Measurements from ENCODE around the gene AKAP8. TPM values are rescaled to one million over a fixed set of nuclear protein-coding genes. Genes with fewer than 3 reads are reported as not detected.

AKAP8 gene
- total and polyA plus RNA-seq, 2 experiments from 2014 or later: 22.4 to 36.5 TPM

DNA sequence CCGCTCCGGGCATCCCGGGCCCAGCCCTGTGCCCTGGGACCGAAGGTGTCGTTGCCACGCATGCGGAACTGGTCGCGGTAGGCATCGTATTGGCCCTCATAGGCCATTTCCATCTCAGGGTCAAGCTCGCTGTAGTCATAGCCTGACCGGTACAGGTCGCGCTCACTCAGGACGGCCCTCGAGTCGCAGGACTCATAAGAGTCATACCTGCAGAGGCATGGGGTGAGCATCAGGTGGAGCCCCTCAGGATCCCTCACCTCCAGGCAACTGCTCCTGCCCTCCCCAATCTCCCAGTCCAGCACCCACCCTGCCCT lies 21.8 kb upstream of the AKAP8 start (continued):
- TF ChIP-seq JUNB (IDR thresholded peaks at IDR 0.05; ENCODE audit: unreplicated experiment) (no peak), EZH2phosphoT487 (IDR thresholded peaks at IDR 0.05; ENCODE audit: unreplicated experiment) (no peak), ZNF331 (CRISPR knock-in tag; IDR thresholded peaks at IDR 0.05; ENCODE audit: low read depth) (no peak)
- TF ChIP-seq, protein P1, sequence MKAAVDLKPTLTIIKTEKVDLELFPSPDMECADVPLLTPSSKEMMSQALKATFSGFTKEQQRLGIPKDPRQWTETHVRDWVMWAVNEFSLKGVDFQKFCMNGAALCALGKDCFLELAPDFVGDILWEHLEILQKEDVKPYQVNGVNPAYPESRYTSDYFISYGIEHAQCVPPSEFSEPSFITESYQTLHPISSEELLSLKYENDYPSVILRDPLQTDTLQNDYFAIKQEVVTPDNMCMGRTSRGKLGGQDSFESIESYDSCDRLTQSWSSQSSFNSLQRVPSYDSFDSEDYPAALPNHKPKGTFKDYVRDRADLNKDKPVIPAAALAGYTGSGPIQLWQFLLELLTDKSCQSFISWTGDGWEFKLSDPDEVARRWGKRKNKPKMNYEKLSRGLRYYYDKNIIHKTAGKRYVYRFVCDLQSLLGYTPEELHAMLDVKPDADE (IDR thresholded peaks at IDR 0.05): no peak

DNA sequence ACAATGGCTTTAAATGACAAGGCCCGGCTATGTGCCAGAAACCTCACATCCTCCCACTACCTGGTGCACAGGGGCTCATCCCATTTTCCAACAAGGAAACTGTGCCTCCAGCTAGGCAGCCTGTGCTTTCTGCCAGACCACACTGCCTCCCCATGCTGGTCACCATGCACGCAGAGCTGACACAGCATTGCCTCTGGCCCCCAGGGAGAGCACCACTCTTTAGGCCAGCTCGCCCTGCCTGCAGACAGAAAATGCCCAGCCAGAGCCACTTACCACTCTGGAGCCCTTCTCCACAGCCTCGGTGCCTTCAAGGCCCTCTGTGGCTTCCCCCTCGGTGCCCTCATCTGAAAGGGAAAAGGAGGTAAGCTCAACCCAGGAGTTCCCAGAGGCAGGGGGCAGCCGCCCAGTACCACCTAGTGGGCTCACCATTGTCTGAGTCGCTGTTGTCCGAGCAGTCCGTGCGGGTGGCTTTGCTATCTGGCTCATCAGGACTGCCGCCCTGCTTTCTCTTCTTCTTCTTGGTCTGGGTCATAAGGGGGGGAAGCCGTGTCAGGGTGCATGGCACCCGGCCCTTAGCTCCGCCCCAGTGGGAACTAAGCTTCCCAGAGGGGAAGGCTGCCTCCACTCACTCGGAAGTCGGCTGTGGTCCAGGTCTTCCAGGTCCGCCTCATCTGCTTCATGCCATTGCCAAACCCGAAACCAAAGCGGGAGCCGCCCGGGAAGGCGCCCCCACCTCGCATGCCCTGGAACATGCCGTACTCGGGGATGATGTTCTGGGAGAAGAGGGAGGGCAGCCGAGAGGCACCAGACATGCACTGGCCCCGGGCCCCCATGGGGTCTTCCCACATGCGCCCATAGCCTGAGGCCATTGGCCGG lies 21.2 kb upstream of the AKAP8 start:
- Histone ChIP-seq H3K9me2 (ENCODE audit: insufficient read depth) (no peaks in the 10 kb centered on the region), H3K4me3 (no peak overlapping the region), H3K27ac (ENCODE audit: low read depth) (no peak overlapping the region), H3K4me2 (no peak overlapping the region), H4K20me1 (replicated peaks; ENCODE audit: insufficient read depth) (peaks cover 34% of the 10 kb centered on the region), H3K27me3 (ENCODE audit: insufficient read depth) (no peaks in the 10 kb centered on the region), H3F3A (replicated peaks; ENCODE audit: low read depth) (0 out of 2 replicates have a peak, but pooled peaks cover 5% of the 10 kb centered on the region), H3K79me2 (replicated peaks; ENCODE audit: insufficient read depth) (peaks cover 44% of the 10 kb centered on the region), H2AFZ (no peak overlapping the region), H3K4me1 (ENCODE audit: insufficient read depth) (no peaks in the 10 kb centered on the region), H3K36me3 (ENCODE audit: insufficient read depth) (peaks cover 6% of the 10 kb centered on the region; the same call in 1 of the 2 replicates)
- no peak overlapping the region; the same call in 1 of the 2 replicates for H3K27ac Mint-ChIP-seq
- DNase-seq (ENCODE audit: low spot score) (no peak), ATAC-seq (peak; percentile 21; the same call in 2 of the 3 replicates)
- H3K4me1 Mint-ChIP-seq: peaks cover 3% of the 10 kb centered on the region; the same call in 1 of the 3 replicates
- H3K36me3 Mint-ChIP-seq (ENCODE audit: low read depth): peaks cover 57% of the 10 kb centered on the region
- H3K4me3 Mint-ChIP-seq: no peak overlapping the region
- peaks cover 4% of the 10 kb centered on the region for H3K27me3 Mint-ChIP-seq (ENCODE audit: insufficient read depth, low read depth, poor library complexity)
- no peaks in the 10 kb centered on the region; the same call in 2 of the 3 replicates for H3K9me3 Mint-ChIP-seq
- no peak for TF ChIP-seq ZNF331 (CRISPR knock-in tag; IDR thresholded peaks at IDR 0.05; ENCODE audit: low read depth)
- no peak for TF ChIP-seq ZNF114 (CRISPR knock-in tag; IDR thresholded peaks at IDR 0.05)
- no peak for TF ChIP-seq CTCF (conservative IDR thresholded peaks at IDR 0.05; ENCODE audit: low read depth in 2 of 2)
- TF ChIP-seq STAT1 (IDR thresholded peaks at IDR 0.05; ENCODE audit: unreplicated experiment): no peak
- TF ChIP-seq EZH2phosphoT487 (IDR thresholded peaks at IDR 0.05; ENCODE audit: unreplicated experiment): no peak
- TF ChIP-seq, protein P1 (IDR thresholded peaks at IDR 0.05): no peak
- TF ChIP-seq POLR2AphosphoS5 (IDR thresholded peaks at IDR 0.05; ENCODE audit: low read depth): no peak
- no peak for TF ChIP-seq EZH2 (IDR thresholded peaks at IDR 0.05; ENCODE audit: low read depth, unreplicated experiment)
- TF ChIP-seq, protein P2, sequence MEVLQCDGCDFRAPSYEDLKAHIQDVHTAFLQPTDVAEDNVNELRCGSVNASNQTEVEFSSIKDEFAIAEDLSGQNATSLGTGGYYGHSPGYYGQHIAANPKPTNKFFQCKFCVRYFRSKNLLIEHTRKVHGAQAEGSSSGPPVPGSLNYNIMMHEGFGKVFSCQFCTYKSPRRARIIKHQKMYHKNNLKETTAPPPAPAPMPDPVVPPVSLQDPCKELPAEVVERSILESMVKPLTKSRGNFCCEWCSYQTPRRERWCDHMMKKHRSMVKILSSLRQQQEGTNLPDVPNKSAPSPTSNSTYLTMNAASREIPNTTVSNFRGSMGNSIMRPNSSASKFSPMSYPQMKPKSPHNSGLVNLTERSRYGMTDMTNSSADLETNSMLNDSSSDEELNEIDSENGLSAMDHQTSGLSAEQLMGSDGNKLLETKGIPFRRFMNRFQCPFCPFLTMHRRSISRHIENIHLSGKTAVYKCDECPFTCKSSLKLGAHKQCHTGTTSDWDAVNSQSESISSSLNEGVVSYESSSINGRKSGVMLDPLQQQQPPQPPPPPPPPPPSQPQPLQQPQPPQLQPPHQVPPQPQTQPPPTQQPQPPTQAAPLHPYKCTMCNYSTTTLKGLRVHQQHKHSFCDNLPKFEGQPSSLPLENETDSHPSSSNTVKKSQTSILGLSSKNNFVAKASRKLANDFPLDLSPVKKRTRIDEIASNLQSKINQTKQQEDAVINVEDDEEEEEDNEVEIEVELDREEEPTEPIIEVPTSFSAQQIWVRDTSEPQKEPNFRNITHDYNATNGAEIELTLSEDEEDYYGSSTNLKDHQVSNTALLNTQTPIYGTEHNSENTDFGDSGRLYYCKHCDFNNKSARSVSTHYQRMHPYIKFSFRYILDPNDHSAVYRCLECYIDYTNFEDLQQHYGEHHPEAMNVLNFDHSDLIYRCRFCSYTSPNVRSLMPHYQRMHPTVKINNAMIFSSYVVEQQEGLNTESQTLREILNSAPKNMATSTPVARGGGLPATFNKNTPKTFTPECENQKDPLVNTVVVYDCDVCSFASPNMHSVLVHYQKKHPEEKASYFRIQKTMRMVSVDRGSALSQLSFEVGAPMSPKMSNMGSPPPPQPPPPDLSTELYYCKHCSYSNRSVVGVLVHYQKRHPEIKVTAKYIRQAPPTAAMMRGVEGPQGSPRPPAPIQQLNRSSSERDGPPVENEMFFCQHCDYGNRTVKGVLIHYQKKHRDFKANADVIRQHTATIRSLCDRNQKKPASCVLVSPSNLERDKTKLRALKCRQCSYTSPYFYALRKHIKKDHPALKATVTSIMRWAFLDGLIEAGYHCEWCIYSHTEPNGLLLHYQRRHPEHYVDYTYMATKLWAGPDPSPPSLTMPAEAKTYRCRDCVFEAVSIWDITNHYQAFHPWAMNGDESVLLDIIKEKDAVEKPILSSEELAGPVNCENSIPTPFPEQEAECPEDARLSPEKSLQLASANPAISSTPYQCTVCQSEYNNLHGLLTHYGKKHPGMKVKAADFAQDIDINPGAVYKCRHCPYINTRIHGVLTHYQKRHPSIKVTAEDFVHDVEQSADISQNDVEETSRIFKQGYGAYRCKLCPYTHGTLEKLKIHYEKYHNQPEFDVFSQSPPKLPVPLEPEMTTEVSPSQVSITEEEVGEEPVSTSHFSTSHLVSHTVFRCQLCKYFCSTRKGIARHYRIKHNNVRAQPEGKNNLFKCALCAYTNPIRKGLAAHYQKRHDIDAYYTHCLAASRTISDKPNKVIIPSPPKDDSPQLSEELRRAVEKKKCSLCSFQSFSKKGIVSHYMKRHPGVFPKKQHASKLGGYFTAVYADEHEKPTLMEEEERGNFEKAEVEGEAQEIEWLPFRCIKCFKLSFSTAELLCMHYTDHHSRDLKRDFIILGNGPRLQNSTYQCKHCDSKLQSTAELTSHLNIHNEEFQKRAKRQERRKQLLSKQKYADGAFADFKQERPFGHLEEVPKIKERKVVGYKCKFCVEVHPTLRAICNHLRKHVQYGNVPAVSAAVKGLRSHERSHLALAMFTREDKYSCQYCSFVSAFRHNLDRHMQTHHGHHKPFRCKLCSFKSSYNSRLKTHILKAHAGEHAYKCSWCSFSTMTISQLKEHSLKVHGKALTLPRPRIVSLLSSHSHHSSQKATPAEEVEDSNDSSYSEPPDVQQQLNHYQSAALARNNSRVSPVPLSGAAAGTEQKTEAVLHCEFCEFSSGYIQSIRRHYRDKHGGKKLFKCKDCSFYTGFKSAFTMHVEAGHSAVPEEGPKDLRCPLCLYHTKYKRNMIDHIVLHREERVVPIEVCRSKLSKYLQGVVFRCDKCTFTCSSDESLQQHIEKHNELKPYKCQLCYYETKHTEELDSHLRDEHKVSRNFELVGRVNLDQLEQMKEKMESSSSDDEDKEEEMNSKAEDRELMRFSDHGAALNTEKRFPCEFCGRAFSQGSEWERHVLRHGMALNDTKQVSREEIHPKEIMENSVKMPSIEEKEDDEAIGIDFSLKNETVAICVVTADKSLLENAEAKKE (CRISPR knock-in tag; IDR thresholded peaks at IDR 0.05): no peak
- no peak for TF ChIP-seq JUNB (IDR thresholded peaks at IDR 0.05; ENCODE audit: unreplicated experiment)

All from GM23338 (cell line).